Breast epithelium (tissue), 4 donors: Measurements from ENCODE around the gene ASB3. TPM values are rescaled to one million over a fixed set of nuclear protein-coding genes. Genes with fewer than 3 reads are reported as not detected.

ENCODE experiments used
- DNase-seq, 2 donors: peaks; one replicate each; pipeline ENCODE4 v3.0.0-alpha.2; 2019; ENCODE audit warnings: low spot score in 2 of 2
- H3K27ac ChIP-seq, 2 donors: fragments of 200-600 bp; sonication (generic) in 1 of 2; one replicate each; pipeline ENCODE4 v1.5.1; 2016 to 2019; ENCODE audit warnings: mild to moderate bottlenecking in 1 of 2
- H3K27me3 ChIP-seq, 2 donors: fragments of 200-600 bp; sonication (generic) in 1 of 2; one replicate each; pipeline versions ENCODE4 v1.5.1 to v1.6.0; 2017 to 2019; ENCODE audit warnings: control low read depth in 1 of 2, mild to moderate bottlenecking in 1 of 2
- H3K36me3 ChIP-seq: fragments of 200-600 bp; one replicate; pipeline ENCODE4 v1.5.1; 2019
- H3K4me1 ChIP-seq, 2 donors: fragments of 200-600 bp; sonication (generic); one replicate each; pipeline ENCODE4 v1.5.1; 2016 to 2019; ENCODE audit warnings: control low read depth in 1 of 2
- H3K4me3 ChIP-seq, 3 donors: fragments of 200-600 bp; sonication (generic); 1 replicate in 2 of 3; 2 replicates in 1 of 3; pipeline ENCODE4 v1.5.1; 2016 to 2019; ENCODE audit warnings: mild to moderate bottlenecking in 3 of 3, moderate library complexity in 2 of 3
- H3K9me3 ChIP-seq, 2 donors: fragments of 200-600 bp; sonication (generic) in 1 of 2; one replicate each; pipeline ENCODE4 v1.5.1; 2016 to 2019; ENCODE audit warnings: control low read depth in 1 of 2
- CTCF ChIP-seq, 3 donors: fragments of 450-650 bp; IDR thresholded peaks; one replicate each; pipeline ENCODE4 v1.5.1; 2016 to 2017; ENCODE audit warnings: antibody characterized with exemption in 3 of 3, mild to moderate bottlenecking in 3 of 3, moderate library complexity in 3 of 3
- POLR2A ChIP-seq: fragments of 450-650 bp; IDR thresholded peaks from one replicate; pipeline ENCODE4 v1.6.1; 2016; ENCODE audit warnings: antibody characterized with exemption, mild to moderate bottlenecking, moderate library complexity
- POLR2AphosphoS5 ChIP-seq, 3 donors: sonication (generic); formaldehyde crosslinking; IDR thresholded peaks; one replicate each; pipeline ENCODE4 v1.6.1; 2017; ENCODE audit warnings: antibody characterized with exemption in 3 of 3
- intact Hi-C: fragments of 100-400 bp; cut with DNase I; formaldehyde crosslinking; loops from one replicate; pipeline ENCODE4 v1.15.1; 2023; ENCODE audit warnings: low total_unique reads
- total RNA-seq, 3 donors: library from RNA; depleted of rRNA; stranded (reverse); fragments of >200 nt; gene quantifications; one replicate each; pipeline ENCODE4 v1.1.0, GENCODE V29; 2016

ASB3 gene
- total RNA-seq, 3 donors from 2014 or later, result 22.0 to 37.9 (median 22.7) TPM

DNA sequence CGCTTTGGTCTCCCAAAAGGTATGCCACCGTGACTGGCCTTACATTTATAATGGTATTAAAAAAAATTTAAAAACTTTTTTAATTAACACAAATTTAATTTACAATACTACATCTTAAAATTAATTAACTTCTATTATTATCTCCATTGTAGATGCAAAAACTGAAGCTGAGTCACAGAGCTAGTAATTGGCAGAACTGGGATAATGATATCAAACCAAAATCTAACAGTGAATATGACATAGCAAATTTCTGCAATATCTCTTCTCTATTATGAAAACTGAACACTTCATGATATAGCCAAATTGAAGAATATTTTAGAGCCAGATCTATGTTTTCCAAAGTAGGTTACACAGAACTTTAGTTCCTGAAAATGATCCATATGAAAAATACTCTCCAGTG lies 85.5 kb downstream of the ASB3 start:
- H3K9me3 ChIP-seq, result no peaks in the 10 kb centered on the region
- no peak overlapping the region for H3K27ac ChIP-seq
- intact Hi-C loops, result no loop called here
- no peak overlapping the region for H3K4me3 ChIP-seq
- no peaks in the 10 kb centered on the region for H3K4me1 ChIP-seq
- TF ChIP-seq POLR2AphosphoS5 (IDR thresholded peaks at IDR 0.05), result no peak
- TF ChIP-seq POLR2A, result no peak
- TF ChIP-seq CTCF (IDR thresholded peaks at IDR 0.05), result no peak
- H3K27me3 ChIP-seq, result no peaks in the 10 kb centered on the region
- peaks cover 5% of the 10 kb centered on the region for H3K36me3 ChIP-seq
- no peak for DNase-seq

DNA sequence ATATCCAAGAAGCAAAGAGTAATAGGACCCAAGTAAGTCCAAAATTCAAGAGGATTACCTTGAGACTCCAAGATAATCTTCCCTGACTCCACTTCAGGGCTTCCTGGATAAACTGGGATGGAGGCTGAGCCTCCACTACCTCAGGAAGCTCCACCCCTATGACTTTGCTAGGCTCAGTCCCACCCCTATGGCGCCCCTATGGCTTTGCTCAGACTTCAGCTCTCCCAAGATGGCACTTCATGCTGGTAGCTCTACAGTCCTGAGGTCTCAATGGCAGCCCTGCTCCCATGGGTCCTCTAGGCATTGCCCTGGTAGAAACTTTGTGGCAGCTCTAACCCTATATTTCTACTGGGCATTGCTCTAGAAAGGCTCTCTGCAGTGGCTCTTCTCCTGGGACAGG lies 89.1 kb downstream of the ASB3 start:
- DNase-seq, result no peak
- intact Hi-C loops, result no loop called here
- Histone ChIP-seq H3K9me3 (no peaks in the 10 kb centered on the region), H3K4me3 (no peak overlapping the region), H3K36me3 (peaks cover 5% of the 10 kb centered on the region), H3K27ac (no peak overlapping the region), H3K4me1 (no peaks in the 10 kb centered on the region), H3K27me3 (no peaks in the 10 kb centered on the region)
- TF ChIP-seq CTCF (IDR thresholded peaks at IDR 0.05) (no peak), POLR2AphosphoS5 (IDR thresholded peaks at IDR 0.05) (no peak), POLR2A (no peak)

DNA sequence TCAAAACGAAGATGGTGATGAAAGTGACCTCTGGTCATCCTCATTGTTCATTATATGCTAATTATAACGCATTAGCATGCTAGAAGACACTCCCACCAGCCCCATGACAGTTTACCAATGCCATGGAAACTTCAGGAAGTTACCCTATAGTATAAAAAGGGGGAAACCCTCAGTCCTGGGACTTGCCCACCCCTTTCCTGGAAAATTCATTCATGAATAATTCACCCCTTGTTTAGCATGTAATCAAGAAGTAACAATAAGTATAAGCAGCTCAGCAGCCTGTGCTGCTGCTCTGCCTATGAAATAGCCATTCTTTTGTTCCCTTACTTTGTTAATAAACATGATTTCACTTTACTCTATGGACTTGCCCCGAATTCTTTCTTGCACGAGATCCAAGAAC lies 89.7 kb downstream of the ASB3 start:
- Histone ChIP-seq H3K36me3 (peaks cover 5% of the 10 kb centered on the region), H3K27me3 (no peaks in the 10 kb centered on the region), H3K4me1 (no peaks in the 10 kb centered on the region), H3K9me3 (no peaks in the 10 kb centered on the region), H3K27ac (no peak overlapping the region), H3K4me3 (no peak overlapping the region)
- no peak for DNase-seq
- TF ChIP-seq CTCF (IDR thresholded peaks at IDR 0.05) (no peak), POLR2AphosphoS5 (IDR thresholded peaks at IDR 0.05) (no peak), POLR2A (no peak)
- intact Hi-C loops, result no loop called here

DNA sequence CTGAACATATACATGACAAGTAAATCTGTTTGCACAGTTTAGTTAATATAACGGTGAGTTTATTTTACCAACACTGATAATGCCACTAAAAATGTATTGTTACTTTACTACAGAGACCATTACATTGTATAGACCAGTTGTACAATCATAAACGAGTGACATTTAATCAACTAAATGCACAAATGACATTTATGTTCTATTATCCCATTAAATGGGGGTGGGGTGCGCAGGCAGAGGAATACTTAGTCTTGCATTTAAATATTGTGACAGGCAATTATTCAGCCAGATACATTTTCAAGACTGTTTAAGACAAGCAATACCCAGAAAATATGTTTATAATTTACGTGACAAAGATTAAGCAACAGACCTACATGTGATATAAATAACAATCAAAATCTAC lies 91.2 kb downstream of the ASB3 start:
- no peak overlapping the region for H3K27ac ChIP-seq
- TF ChIP-seq POLR2AphosphoS5 (IDR thresholded peaks at IDR 0.05) (no peak), POLR2A (no peak), CTCF (IDR thresholded peaks at IDR 0.05) (no peak)
- no peak for DNase-seq
- H3K36me3 ChIP-seq, result peaks cover 9% of the 10 kb centered on the region
- H3K9me3 ChIP-seq, result no peaks in the 10 kb centered on the region
- intact Hi-C loops, result no loop called here
- no peak overlapping the region for H3K4me3 ChIP-seq
- H3K27me3 ChIP-seq, result no peaks in the 10 kb centered on the region
- no peaks in the 10 kb centered on the region for H3K4me1 ChIP-seq

DNA sequence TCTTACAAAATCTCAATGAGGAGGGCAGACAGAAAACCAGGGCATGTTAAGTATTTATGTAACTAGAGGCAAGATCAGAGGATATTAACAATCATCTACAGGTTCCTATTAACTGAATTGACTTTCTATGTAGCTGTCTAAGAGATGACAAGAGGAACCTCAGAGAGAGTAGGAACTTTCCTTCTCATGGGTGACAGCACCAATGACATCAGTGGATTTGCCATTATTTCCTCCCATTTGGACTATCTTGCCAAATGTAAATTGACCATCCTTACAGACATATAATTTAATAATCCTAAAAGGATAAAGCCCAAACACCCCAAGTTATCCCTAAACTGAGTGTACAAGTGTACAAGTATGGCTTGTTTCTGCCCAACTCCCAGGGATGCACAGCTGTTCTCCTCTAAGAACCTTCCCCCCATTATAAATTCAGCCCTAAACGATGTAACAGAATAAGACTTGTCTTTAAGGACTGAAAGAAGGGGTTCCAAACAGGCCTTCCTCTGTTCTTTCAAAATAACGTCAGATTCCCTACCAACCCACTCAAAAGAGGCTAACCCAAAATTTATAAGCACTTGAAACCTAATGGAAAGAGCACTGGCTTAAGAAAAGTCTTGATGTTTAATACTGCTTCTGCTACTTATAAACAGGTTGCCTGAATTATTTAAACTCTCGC lies 92.5 kb downstream of the ASB3 start:
- no peak for TF ChIP-seq CTCF (IDR thresholded peaks at IDR 0.05)
- no peak for TF ChIP-seq POLR2A
- TF ChIP-seq POLR2AphosphoS5 (IDR thresholded peaks at IDR 0.05), result no peak
- Histone ChIP-seq H3K4me3 (no peak overlapping the region), H3K27me3 (no peaks in the 10 kb centered on the region), H3K36me3 (peaks cover 4% of the 10 kb centered on the region), H3K4me1 (no peaks in the 10 kb centered on the region), H3K9me3 (no peaks in the 10 kb centered on the region), H3K27ac (no peak overlapping the region)
- no peak for DNase-seq
- intact Hi-C loops, result no loop called here
